GM12873 (cell line): Measurements from ENCODE around the gene MED22.

Source experiments
- TF ChIP-seq, protein P1 (sequence below): IDR thresholded peaks from 2 replicates; pipeline ENCODE4 v1.5.1; 2012; ENCODE audit warnings: low read depth, mild to moderate bottlenecking, moderate library complexity, low read length, control low read depth; ENCODE audit not compliant: insufficient read depth; ENCODE audit errors: missing control alignments

MED22 gene

DNA sequence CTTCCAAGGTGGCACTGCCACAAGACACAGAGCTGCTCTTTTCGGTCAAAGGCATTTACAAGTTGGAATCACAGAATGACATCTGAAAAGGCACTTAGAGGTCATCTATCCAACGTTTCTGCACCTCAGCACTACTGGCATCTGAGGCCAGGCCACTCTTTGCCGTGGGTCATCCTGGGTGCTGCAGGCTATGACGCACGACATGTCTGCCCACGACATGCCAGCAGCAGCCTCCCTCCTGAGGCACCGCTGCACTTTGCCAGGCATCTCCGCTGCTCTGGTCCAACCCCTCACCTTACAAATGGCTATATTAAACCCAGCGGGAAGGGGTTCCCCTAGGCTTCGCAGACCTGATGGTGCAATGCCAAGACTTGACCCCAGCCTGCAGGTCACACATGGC, 19.8 kb upstream of the MED22 start:
- TF ChIP-seq, protein P1, sequence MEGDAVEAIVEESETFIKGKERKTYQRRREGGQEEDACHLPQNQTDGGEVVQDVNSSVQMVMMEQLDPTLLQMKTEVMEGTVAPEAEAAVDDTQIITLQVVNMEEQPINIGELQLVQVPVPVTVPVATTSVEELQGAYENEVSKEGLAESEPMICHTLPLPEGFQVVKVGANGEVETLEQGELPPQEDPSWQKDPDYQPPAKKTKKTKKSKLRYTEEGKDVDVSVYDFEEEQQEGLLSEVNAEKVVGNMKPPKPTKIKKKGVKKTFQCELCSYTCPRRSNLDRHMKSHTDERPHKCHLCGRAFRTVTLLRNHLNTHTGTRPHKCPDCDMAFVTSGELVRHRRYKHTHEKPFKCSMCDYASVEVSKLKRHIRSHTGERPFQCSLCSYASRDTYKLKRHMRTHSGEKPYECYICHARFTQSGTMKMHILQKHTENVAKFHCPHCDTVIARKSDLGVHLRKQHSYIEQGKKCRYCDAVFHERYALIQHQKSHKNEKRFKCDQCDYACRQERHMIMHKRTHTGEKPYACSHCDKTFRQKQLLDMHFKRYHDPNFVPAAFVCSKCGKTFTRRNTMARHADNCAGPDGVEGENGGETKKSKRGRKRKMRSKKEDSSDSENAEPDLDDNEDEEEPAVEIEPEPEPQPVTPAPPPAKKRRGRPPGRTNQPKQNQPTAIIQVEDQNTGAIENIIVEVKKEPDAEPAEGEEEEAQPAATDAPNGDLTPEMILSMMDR = no peak

DNA sequence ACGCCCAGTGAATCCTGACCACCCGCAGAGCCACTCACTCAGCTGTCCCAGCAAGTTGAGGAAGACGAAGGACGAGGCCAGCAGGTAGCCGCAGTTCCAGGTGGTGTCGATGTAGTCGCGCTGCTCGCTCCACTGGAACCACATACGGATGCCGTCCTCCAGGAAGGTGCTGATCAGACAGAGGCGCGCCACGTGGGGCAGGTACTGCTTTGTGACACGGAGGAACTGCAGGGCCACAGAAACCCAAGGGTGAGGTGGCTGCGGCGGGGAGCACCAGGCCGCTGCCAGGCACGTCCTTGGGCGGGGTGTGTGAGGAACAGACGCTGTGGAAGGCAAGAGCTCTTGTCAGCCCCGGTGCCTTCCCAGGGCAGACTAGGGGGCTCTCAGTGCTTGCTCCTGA, 19.3 kb upstream of the MED22 start:
- TF ChIP-seq, protein P1 = no peak

DNA sequence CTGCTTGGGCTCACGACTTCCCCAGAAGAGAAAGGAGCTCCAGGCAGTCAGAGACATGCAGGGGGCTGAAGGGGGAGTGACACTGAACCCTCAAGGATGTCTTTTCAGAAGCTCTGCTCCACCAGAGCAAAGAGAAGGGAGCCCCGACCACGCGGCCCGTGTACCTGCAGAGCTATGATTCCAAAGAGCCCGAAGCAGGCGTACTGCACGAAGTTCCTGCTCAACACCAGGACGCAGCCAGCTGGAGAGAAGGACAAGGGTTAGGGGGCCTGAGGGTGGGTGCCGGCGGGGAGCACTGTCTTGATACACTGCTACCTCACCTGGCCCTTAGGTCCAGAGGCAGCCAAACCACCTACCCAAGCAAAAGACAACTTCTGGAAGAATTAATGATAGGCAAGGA, 18.5 kb upstream of the MED22 start:
- TF ChIP-seq, protein P1 = no peak

DNA sequence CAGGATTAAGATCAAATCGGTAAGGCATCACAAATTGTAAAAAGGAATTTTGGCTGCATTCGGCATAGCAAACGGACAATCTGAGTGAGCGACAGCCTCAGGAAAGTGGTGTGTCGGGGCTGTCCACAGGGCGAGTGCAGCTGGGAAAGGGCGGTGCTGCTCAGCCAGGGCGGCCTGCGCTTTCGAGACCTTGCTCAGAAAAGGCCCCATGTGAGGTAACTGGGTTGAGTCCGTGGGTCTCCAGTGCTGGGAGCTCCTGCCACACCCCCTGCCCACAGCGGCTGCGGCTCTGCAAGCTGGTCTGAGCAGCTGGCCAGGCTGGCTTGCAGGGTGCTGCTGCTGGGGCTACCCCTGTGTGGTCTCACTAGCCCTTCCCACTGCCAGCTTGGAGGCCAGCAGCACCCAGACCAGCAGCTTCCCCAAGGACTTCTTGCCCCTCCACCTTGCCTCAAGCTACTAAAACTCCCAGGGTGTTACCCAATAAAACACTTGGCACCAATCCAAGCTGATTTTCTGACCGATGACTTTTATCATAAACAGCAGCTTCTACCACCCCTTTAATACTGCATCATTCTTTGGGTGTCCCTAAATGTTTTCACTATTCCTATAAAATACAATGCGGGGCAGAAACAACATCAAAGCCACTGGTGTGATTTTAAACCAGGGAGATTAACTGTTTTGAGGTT, 14.6 kb upstream of the MED22 start:
- TF ChIP-seq, protein P1 = no peak

DNA sequence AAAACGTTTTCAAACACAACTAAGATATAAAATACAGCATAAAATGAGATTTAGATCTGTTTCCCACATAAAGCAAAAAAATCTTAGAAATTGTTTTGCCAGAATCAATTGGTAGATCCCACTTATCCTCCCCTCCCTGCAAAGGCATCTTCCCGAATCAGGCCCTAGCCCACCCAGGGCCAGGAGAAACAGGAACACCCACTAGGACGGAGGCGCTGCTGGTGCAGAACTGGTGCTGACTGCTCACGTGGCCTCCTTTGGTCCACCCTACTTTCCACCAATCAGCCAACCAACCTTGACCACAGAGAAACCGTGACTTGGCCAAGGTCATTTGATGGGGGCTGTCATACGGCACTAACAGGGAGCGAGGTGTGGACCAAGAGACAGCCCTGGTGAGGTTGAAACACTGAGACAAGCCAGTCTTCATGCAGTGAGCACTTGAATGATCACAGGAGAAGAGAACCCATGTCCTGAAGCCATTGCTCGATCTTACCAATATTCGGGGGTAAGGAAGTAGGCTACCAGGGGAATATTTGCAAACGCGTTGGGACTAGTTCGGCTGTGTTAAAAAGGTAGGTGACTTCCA, 13.7 kb upstream of the MED22 start:
- TF ChIP-seq, protein P1 = no peak

DNA sequence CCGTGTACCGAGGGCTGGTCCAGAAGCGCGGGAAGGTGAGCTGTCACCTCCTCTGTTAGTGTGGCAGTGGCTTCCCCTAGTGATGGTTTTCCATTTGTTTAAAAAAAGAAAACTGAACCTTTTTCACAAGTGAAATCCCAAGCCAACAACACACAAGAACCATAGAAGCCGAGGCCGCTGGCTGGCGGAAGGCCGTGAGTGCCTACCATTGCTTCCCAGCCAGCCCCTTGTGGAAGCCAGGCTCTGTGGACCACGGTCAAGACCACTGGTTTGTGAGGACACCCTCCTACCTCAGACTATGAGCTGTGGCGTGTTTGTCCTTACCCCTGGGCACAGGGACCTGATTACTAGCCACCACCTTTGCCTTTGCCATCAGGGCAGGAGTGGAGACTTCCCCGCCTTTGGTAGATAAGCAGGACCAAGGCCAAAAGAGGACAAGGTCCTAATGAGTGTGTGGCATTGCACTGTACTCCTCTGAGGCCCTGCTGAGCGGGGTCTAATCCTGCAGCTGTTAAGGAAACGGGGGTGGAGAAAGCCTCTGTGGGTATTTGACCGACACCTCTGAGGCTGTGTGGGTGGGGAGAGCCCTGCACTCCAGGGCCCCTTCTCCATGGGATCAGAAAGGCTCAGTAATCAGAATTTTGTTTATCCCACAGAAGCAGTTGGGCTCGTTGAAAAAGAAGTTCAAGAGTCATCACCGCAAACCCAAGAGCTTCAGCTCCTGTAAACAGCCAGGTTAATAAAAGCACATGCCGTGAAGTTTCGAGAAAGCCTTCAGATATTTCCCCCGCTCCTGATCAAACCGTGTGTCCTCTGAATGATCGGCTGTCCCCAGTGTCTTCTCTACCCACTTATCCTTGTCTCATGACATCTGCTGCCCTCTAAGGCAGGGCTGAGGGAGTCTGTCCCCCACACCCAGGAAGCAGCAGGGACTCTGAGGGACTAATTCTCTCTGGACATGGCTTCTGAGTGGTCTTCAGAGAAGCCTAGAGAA, 12.8 kb upstream of the MED22 start:
- TF ChIP-seq, protein P1 = no peak

DNA sequence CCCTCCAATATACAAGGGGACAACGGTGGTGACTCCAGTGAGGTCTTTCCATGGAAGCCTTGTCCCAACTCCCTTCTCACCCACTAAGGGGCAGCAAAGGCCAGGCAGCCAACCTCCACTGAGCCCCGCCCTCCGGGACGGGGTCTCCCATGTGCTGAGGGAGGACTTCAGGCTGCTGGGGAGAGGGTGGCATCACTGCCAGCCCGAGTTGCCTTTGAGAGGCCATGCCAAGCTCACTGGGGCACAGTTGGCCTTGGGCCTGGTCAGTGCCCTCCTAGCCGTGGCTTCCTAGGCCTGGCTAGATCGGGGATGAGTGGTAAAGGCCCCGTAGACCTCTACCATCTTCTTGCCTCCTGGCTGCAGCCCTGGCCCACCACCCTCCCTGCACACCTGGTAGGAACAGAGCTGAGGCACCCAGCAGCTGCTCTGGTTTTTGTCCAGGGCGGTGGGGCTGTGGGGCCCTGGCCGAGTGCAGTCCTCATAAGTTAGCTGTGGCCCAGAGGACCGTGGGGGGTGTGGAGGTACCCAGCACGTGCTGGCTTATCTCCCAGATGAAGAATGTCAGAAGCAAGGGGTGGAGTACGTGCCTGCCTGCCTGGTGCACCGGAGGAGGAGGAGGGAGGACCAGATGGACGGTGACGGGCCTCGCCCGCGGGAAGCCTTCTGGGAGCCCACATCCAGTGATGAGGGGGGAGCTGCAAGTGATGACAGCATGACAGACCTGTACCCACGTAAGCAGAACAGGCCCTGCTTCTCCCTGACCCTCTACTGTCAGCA, 11.7 kb upstream of the MED22 start:
- TF ChIP-seq, protein P1 = peak; percentile 33
